ENCODE results near the gene PLA2G4A. TPM values are rescaled to one million over a fixed set of nuclear protein-coding genes. Genes with fewer than 3 reads are reported as not detected.

The PLA2G4A gene
- total and polyA plus RNA-seq, 7 donors = 3.2 to 51.0 (median 17.2) TPM

- Histone ChIP-seq H3K36me3 (no peaks in the 10 kb centered on the region), H3K4me3 (no peak overlapping the region), H3K27me3 (no peaks in the 10 kb centered on the region), H3K27ac (no peak overlapping the region), H3K9me3 (peaks cover 0 to 7% (median 3%) of the 10 kb centered on the region in 4 donors), H3K4me1 (no peaks in the 10 kb centered on the region)
- 95% methylated on average over 4 of the region's 4 CpGs for WGBS, 2 donors
- intact Hi-C loops (cut with DNase I) = no loop called here
- no peak for DNase-seq
- TF ChIP-seq POLR2A (IDR thresholded peaks at IDR 0.05) = no peak
- TF ChIP-seq EP300 (IDR thresholded peaks at IDR 0.05) = no peak
- no peak for TF ChIP-seq POLR2AphosphoS5 (IDR thresholded peaks at IDR 0.05)
- no peak for TF ChIP-seq CTCF (IDR thresholded peaks at IDR 0.05)
Observed at GRCh38 chr1:187032316-187032981, 203.7 kb downstream of the PLA2G4A start.

GRCh38 chr1:187032982-187033692 lies 204.4 kb downstream of the PLA2G4A start:
- Histone ChIP-seq H3K27me3 (no peaks in the 10 kb centered on the region), H3K4me1 (no peaks in the 10 kb centered on the region), H3K4me3 (no peak overlapping the region), H3K36me3 (no peaks in the 10 kb centered on the region), H3K9me3 (peaks cover 0 to 7% (median 3%) of the 10 kb centered on the region in 4 donors), H3K27ac (no peak overlapping the region)
- intact Hi-C loops (cut with DNase I) = no loop called here
- no peak for DNase-seq
- 67 to 84% methylated on average over 4 of the region's 4 CpGs for WGBS, 2 donors
- TF ChIP-seq CTCF (IDR thresholded peaks at IDR 0.05) (no peak), EP300 (IDR thresholded peaks at IDR 0.05) (no peak), POLR2AphosphoS5 (IDR thresholded peaks at IDR 0.05) (no peak), POLR2A (IDR thresholded peaks at IDR 0.05) (no peak)

- Histone ChIP-seq H3K27ac (no peak overlapping the region), H3K4me3 (no peak overlapping the region), H3K27me3 (no peaks in the 10 kb centered on the region), H3K36me3 (no peaks in the 10 kb centered on the region), H3K9me3 (peaks cover 0 to 7% (median 3%) of the 10 kb centered on the region in 4 donors), H3K4me1 (no peaks in the 10 kb centered on the region)
- intact Hi-C loops (cut with DNase I) = no loop called here
- no peak for DNase-seq
- 58 to 63% methylated on average over 4 of the region's 4 CpGs for WGBS, 2 donors
- TF ChIP-seq CTCF (IDR thresholded peaks at IDR 0.05) (no peak), POLR2A (IDR thresholded peaks at IDR 0.05) (no peak)
Observed at GRCh38 chr1:187033693-187034390, 205.1 kb downstream of the PLA2G4A start.

- Histone ChIP-seq H3K36me3 (no peaks in the 10 kb centered on the region), H3K4me1 (no peaks in the 10 kb centered on the region), H3K27ac (no peak overlapping the region), H3K4me3 (no peak overlapping the region), H3K9me3 (peaks cover 0 to 5% (median 1%) of the 10 kb centered on the region in 4 donors), H3K27me3 (no peaks in the 10 kb centered on the region)
- no peak for DNase-seq
- TF ChIP-seq POLR2A (IDR thresholded peaks at IDR 0.05) = no peak
- no peak for TF ChIP-seq POLR2AphosphoS5 (IDR thresholded peaks at IDR 0.05)
- TF ChIP-seq CTCF (IDR thresholded peaks at IDR 0.05) = no peak
- TF ChIP-seq EP300 (IDR thresholded peaks at IDR 0.05) = no peak
- intact Hi-C loops (cut with DNase I) = no loop called here
Observed at GRCh38 chr1:187034501-187034900, 205.8 kb downstream of the PLA2G4A start.

All from sigmoid colon (tissue), 7 donors.